ENCODE data around the gene EYS.
A peak's percentile ranks its signal among the peaks of the same experiment; 100 is the strongest.
"Not testable (repeated sequence)": the region's sequence is repeated elsewhere in the genome, so short reads cannot be mapped to it uniquely, and the experiment has no call there.

EYS gene

GRCh38 chr6:63975699-63976098 lies 1731.3 kb downstream of the EYS start:
- DNase-seq (ENCODE audit: low read depth, low spot score): no peak

DNA sequence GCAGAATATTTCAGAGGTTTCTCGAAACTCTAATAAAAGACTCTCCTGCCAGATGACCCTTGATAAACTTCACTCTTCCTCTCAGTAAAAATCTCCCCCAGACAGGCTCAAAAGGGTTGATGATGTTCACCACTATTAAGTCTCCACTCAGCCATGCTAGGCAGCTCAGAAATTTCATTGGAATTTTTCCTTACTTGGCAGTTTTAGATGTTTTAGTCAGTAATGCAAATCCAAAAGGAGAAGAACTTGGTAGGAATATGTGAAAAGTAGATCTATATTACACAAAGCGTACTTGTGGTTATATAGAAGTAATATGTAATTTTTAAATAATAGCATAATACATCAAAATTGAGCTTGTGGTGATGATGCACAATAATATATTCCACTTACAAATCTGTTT lies 1738.4 kb downstream of the EYS start:
- DNase-seq (ENCODE audit: low read depth, low spot score): no peak

GRCh38 chr6:63964366-63964765 lies 1742.7 kb downstream of the EYS start:
- DNase-seq (ENCODE audit: low read depth, low spot score): no peak

- no peak for DNase-seq (ENCODE audit: low read depth, low spot score)
Measured at GRCh38 chr6:63963769-63964315, 1743.2 kb downstream of the EYS start.

GRCh38 chr6:63953336-63954021 lies 1753.5 kb downstream of the EYS start:
- DNase-seq (ENCODE audit: low read depth, low spot score): not testable (repeated sequence)

GRCh38 chr6:63947792-63948529 lies 1759.1 kb downstream of the EYS start:
- no peak for DNase-seq (ENCODE audit: low read depth, low spot score)

- no peak for DNase-seq (ENCODE audit: low read depth, low spot score)
Measured at GRCh38 chr6:63945987-63946386, 1761.0 kb downstream of the EYS start.

DNA sequence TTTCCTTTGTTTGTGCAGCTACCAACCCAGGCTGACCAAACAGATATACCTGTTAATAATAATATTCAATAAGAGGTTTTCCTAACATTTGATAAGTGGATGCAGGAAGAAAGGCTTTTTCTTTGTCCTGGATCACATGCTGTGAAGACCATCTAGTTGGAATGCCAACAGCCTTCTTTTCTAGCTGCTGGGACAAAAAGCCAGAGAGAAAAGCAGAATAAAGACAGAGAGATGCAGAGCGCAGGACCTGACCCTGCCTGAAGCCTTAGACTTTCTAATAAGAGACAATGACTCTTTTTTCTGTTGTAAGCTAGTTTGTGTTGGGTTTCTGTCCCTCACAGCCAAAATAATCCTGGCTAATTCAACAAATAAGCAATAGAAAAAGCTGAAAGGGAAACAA lies 1763.2 kb downstream of the EYS start:
- DNase-seq (ENCODE audit: low read depth, low spot score): no peak

- DNase-seq (ENCODE audit: low read depth, low spot score): no peak
Measured at GRCh38 chr6:63941747-63942470, 1765.1 kb downstream of the EYS start.

- no peak for DNase-seq (ENCODE audit: low read depth, low spot score)
Measured at GRCh38 chr6:63940056-63940455, 1767.0 kb downstream of the EYS start.

DNA sequence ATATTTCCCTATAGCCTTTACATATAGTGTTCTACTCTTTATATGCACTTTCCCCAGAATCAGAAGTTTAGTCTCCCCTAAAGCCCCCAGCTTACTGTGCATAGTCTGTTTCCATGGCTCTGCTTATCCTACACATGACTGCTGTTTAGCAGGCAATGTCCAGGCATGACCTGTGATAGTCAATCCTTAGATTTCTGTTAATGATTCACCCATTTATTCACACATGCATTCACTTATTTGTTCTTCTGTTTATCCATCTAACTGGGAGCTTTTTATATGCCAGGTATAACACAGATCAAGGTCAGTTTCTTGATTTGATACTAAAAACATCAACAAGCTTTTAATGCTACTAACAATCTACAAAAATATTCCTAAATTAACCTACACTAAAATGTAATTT lies 1770.6 kb downstream of the EYS start:
- DNase-seq (ENCODE audit: low read depth, low spot score): no peak

- no peak for DNase-seq (ENCODE audit: low read depth, low spot score)
Measured at GRCh38 chr6:63935732-63936131, 1771.3 kb downstream of the EYS start.

GRCh38 chr6:63933948-63934347 lies 1773.1 kb downstream of the EYS start:
- not testable (repeated sequence) for DNase-seq (ENCODE audit: low read depth, low spot score)

GRCh38 chr6:63930848-63931247 lies 1776.2 kb downstream of the EYS start:
- DNase-seq (ENCODE audit: low read depth, low spot score): no peak

DNA sequence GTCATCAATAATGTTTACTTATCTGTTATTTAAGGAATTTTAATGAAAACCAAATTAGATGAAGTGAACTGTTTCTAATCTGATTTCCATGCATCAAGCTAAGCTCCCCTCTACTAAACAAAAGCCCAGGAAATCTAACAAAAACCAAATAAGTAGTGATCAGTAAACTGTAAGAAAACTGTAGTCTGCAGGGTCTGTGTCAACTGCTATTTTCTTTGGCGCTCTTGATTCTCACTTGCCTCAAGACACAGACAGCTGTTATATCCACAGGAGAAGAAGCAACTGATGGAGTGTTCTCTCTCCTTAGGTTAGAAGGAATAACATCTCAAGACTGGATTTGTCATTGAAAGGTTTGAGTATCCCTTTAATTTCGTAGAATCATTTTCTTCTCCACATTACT lies 1777.9 kb downstream of the EYS start:
- no peak for DNase-seq (ENCODE audit: low read depth, low spot score)

- DNase-seq (ENCODE audit: low read depth, low spot score): no peak
Measured at GRCh38 chr6:63928613-63929012, 1778.4 kb downstream of the EYS start.

GRCh38 chr6:63926950-63927927 lies 1779.8 kb downstream of the EYS start:
- DNase-seq (ENCODE audit: low read depth, low spot score): no peak

- DNase-seq (ENCODE audit: low read depth, low spot score): no peak
Measured at GRCh38 chr6:63926258-63926780, 1780.7 kb downstream of the EYS start.

DNA sequence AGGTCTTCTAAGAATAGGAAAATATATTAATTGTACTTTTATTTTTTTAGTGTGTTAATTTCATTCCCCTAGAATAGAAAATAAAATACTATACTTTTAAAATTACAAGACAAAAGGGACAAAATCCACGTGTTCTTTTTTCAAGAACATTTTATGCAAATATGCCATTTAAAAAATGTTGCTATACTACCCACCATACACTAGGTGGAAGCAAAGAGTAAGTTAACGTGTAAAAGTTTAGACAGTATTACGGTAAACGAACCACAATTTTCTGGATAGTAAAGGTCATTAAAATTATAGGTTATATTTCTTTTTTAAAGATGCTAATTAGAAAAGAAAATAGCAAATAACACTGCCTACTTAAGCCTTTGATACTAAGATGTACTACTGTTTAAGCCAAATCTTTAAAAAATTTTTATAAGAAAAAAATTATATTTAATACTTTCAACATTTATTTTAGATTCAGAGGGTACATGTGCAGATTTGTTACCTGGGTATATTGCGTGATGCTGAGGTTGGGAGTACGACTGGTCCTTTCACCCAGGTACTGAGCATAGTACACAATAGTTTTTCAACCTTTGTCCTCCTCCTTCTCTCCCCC lies 1783.8 kb downstream of the EYS start:
- peak; percentile 44 for DNase-seq (ENCODE audit: low read depth, low spot score)

DNA sequence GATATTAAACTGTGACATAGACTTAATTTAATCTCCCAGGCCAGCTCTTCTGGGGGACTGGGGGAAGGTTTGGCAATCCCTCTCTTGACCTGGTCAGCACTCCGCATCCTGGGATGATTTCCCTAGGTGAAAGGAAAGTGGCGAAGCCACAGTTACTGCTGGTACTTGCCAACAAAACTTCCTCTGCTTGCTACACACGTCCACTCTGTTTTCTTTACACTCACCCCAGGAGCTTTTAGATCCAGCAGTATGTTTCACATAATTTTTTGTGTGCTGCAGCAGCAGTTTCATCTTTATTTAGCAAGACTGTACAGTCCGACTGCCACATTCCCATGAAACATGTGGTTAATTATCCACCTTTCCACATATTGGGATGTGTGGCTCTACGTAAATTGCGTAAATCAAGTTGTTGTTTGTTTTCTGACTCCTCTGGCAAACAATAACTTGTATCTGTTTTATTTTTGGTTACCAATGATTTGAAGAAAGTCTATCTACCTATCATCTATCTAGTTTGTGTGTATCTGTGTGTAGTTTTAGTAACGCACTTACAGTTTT lies 1787.4 kb downstream of the EYS start:
- DNase-seq (ENCODE audit: low read depth, low spot score): no peak
